GM19328 (cell line): ENCODE data around the gene SLC6A9.

Experiments used
- ATAC-seq: cut with Tn5 transposase; IDR thresholded peaks from one replicate; pipeline ENCODE4 v1.9.1; 2021; ENCODE audit warnings: mild to moderate bottlenecking, moderate library complexity; ENCODE audit not compliant: unreplicated experiment

SLC6A9 gene

DNA sequence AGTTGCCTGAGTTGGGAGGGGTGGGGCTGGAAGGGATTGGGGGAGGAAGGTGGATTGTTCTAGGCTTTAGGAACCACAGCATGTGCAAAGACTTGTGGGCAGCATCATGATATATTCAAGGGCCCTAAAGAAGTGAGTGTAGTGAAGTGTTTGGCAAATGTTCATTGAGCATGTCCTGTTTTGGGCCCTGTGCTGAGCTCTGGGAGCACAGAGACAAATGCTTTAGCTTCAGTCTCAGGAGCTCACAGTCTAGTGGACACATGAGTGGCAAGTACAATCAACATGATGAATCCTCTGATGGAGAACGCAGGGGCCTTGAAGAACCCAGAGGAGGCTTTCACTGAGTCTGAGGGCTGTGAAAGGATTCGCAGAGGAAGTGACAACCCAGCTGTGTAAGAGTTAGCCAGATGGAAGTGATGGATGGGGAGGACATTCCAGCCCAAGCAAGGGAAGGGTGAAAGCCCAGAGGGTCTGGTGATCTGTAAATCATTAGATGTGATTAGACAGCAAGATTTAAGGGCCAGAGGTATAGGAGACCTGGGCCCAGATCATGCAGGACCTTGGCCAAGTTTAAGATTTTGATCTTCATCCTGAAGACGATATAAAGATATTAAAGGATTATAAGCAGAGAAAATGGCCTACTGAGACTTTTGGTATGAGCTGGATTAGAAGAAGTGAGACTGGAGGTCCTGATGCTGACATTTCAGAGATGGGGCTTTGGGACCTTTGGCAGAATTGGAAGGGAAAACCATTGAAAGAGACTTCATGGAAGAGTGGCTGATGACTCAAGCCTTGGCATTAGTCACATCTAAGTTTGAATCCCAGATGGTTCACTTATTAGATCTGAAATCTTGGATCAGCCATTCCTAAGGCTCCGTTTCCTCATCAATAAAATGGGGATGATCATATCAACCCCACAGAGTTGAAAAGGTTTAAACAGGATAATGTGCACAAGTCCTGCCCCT is 80.0 kb downstream of the SLC6A9 start:
- no peak for ATAC-seq

DNA sequence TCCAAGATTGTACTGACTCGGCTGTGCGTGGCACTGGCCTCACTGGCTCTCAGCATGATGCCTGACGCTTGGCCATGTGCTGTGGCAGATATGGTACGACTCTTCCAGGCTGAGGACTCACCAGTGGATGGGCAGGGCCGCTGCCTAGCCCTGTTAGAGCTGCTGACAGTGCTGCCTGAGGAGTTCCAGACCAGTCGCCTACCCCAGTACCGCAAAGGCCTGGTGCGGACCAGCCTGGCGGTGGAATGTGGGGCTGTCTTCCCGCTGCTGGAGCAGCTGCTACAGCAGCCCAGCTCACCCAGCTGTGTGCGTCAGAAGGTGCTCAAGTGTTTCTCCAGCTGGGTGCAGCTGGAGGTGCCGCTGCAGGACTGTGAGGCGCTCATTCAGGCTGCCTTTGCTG is 81.6 kb downstream of the SLC6A9 start:
- no peak for ATAC-seq

GRCh38 chr1:43947874-43948437 is 83.3 kb downstream of the SLC6A9 start:
- no peak for ATAC-seq

- no peak for ATAC-seq
These were observed 84.0 kb downstream of the SLC6A9 start for GRCh38 chr1:43947061-43947873.
